ENCODE measurements around the gene ZNF341. TPM values are rescaled to one million over a fixed set of nuclear protein-coding genes. Genes with fewer than 3 reads are reported as not detected.

ZNF341 gene
- total and polyA plus RNA-seq, 2 of the 8 experiments (the other 6 are each of a cell fraction or from before 2014, with no cell fraction given): 5.8 to 6.4 TPM

- Histone ChIP-seq H3K18ac (ENCODE audit: extremely low read depth, low read length) (no peak overlapping the region), H3K27ac (ENCODE audit: low read depth, low read length) (no peak overlapping the region), H3K14ac (ENCODE audit: insufficient read length) (no peak overlapping the region), H3K4ac (replicated peaks; ENCODE audit: insufficient read length, low read depth, low read length) (no peak overlapping the region), H2BK20ac (ENCODE audit: low read length) (no peak overlapping the region), H3K4me1 (replicated peaks in 1 of 4; ENCODE audit: control insufficient read depth in 3 of 4, insufficient read depth in 4 of 4, low read length in 3 of 4) (no peaks in the 10 kb centered on the region), H2AFZ (ENCODE audit: low read length) (no peak overlapping the region), H3K9ac (replicated peaks in 1 of 4; ENCODE audit: extremely low read depth in 1 of 4, low read depth in 3 of 4, low read length in 3 of 4) (no peak overlapping the region), H2BK15ac (ENCODE audit: low read length) (no peak overlapping the region), H2BK5ac (ENCODE audit: low read depth, low read length) (no peak overlapping the region), H2AK5ac (ENCODE audit: low read depth, low read length) (no peak overlapping the region), H4K20me1 (replicated peaks in 1 of 2; ENCODE audit: control insufficient read depth in 1 of 2, insufficient read depth in 2 of 2, low read length in 2 of 2) (no peaks in the 10 kb centered on the region), H3K4me3 (ENCODE audit: extremely low read depth in 1 of 4, insufficient read depth in 2 of 4, low read depth in 3 of 4, low read length in 4 of 4) (no peak overlapping the region), H4K8ac (ENCODE audit: extremely low read depth, insufficient read depth, low read length) (no peak overlapping the region), H3K79me2 (ENCODE audit: control insufficient read depth in 1 of 2, insufficient read depth in 2 of 2, low read length in 2 of 2) (no peaks in the 10 kb centered on the region), H4K91ac (replicated peaks; ENCODE audit: insufficient read length, low read length) (no peak overlapping the region), H3K56ac (replicated peaks; ENCODE audit: insufficient read length, low read depth, low read length) (no peak overlapping the region), H3K23me2 (ENCODE audit: low read depth, low read length) (no peaks in the 10 kb centered on the region), H3K23ac (ENCODE audit: insufficient read length) (no peak overlapping the region), H4K5ac (ENCODE audit: insufficient read length, low read depth, low read length) (no peak overlapping the region), H2BK12ac (ENCODE audit: low read depth, low read length) (no peak overlapping the region), H2BK120ac (replicated peaks; ENCODE audit: low read depth, low read length) (no peak overlapping the region), H3K4me2 (ENCODE audit: insufficient read depth in 1 of 2, low read depth in 2 of 2, low read length in 2 of 2) (no peak overlapping the region), H3K36me3 (ENCODE audit: control insufficient read depth in 2 of 4, insufficient read depth in 4 of 4, low read length in 3 of 4) (no peaks in the 10 kb centered on the region; a peak in 2 of 8 replicates), H3K9me3 (ENCODE audit: insufficient read depth in 2 of 2, low read depth in 1 of 2, low read length in 1 of 2) (no peaks in the 10 kb centered on the region), H3K27me3 (replicated peaks in 1 of 4; ENCODE audit: control insufficient read depth in 3 of 4, extremely low read depth in 1 of 4, insufficient read depth in 3 of 4, low read length in 3 of 4) (no peaks in the 10 kb centered on the region), H3K79me1 (ENCODE audit: low read depth, low read length) (no peaks in the 10 kb centered on the region)
- ChIA-PET CTCF (ENCODE audit: partially characterized antibody) (interaction anchor here (1.0 kb wide), 1 partner anchor 42 kb away, joined by 3 read pairs; no protein-coding TSS in a partner anchor), POLR2A (ENCODE audit: partially characterized antibody) (no interaction called here)
- 74% methylated on average over 3 of the region's 4 CpGs; no CpG with 5 or more reads in 1 of the 2 experiments for WGBS, 2 experiments (ENCODE audit: extremely low coverage in 1 of 2, insufficient coverage in 1 of 2, insufficient read length in 1 of 2, insufficient replicate concordance in 2 of 2, low coverage in 1 of 2, low lambda C conversion rate in 2 of 2, missing lambda C conversion rate in 1 of 2)
- DNase-seq (ENCODE audit: low read depth in 1 of 2, low spot score in 2 of 2): no peak
- FAIRE-seq: no peak
- TF ChIP-seq MAX (IDR thresholded peaks at IDR 0.05) (no peak), CBX8 (IDR thresholded peaks at IDR 0.05; ENCODE audit: borderline replicate concordance, low read depth, low read length) (no peak), RXRA (IDR thresholded peaks at IDR 0.05; ENCODE audit: insufficient read depth, low read depth, low read length) (no peak), PHF8 (conservative IDR thresholded peaks at IDR 0.05; ENCODE audit: low read depth, low read length) (no peak), KDM5A (IDR thresholded peaks at IDR 0.05; ENCODE audit: low read length) (no peak), GABPA (IDR thresholded peaks at IDR 0.05; ENCODE audit: borderline replicate concordance, insufficient read depth, low read length) (no peak)
These were observed 37.2 kb downstream of the ZNF341 start for GRCh38 chr20:33769043-33769442.

Measured in H1 (cell line).